H1 (cell line): Measurements from ENCODE around the gene SORBS1. TPM values are rescaled to one million over a fixed set of nuclear protein-coding genes. Genes with fewer than 3 reads are reported as not detected.

Experiments used
- CTCF ChIA-PET: fragments of 300-600 bp; sonication (Branson Sonifier 250); formaldehyde crosslinking; loops from one replicate; lab custom pipeline; 2021; ENCODE audit not compliant: partially characterized antibody; lab: Charles Lee
- POLR2A ChIA-PET: fragments of 300-600 bp; sonication (Branson Sonifier 250); formaldehyde crosslinking; loops from one replicate; lab custom pipeline; 2021; ENCODE audit warnings: inconsistent platforms; ENCODE audit not compliant: partially characterized antibody; lab: Charles Lee
- DNase-seq, 2 experiments: peaks; one replicate each; pipeline versions ENCODE4 v3.0.0 to v3.0.0-alpha.2; 2010 to 2022; ENCODE audit warnings: low spot score in 2 of 2, low read depth in 1 of 2, mixed read lengths in 1 of 2
- FAIRE-seq: peaks from 2 replicates; lab custom pipeline; 2011; peaks lifted over from hg19 to GRCh38; lab: Jason Lieb, UNC
- H2AFZ ChIP-seq: 2 replicates; pipeline ENCODE4 v1.8.1; 2012; ENCODE audit warnings: low read length, inconsistent platforms
- H2AK5ac ChIP-seq: 2 replicates; pipeline ENCODE4 v1.6.1; 2013; ENCODE audit warnings: low read depth, low read length
- H2BK120ac ChIP-seq: replicated peaks from 2 replicates; pipeline ENCODE3; 2013; ENCODE audit warnings: low read depth, low read length, inconsistent platforms
- H2BK12ac ChIP-seq: 2 replicates; pipeline ENCODE4 v1.6.1; 2013; ENCODE audit warnings: low read depth, low read length
- H2BK15ac ChIP-seq: 2 replicates; pipeline ENCODE4 v1.6.1; 2013; ENCODE audit warnings: low read length
- H2BK20ac ChIP-seq: 2 replicates; pipeline ENCODE4 v1.6.1; 2013; ENCODE audit warnings: low read length
- H2BK5ac ChIP-seq: 2 replicates; pipeline ENCODE4 v1.6.1; 2013; ENCODE audit warnings: low read depth, low read length
- H3K14ac ChIP-seq: 2 replicates; pipeline ENCODE4 v1.6.1; 2013; ENCODE audit warnings: inconsistent platforms; ENCODE audit not compliant: insufficient read length
- H3K18ac ChIP-seq: 2 replicates; pipeline ENCODE4 v1.6.1; 2013; ENCODE audit warnings: low read length; ENCODE audit errors: extremely low read depth
- H3K23ac ChIP-seq: 2 replicates; pipeline ENCODE4 v1.6.1; 2013; ENCODE audit warnings: inconsistent platforms; ENCODE audit not compliant: insufficient read length
- H3K23me2 ChIP-seq: 2 replicates; pipeline ENCODE4 v1.6.1; 2013; ENCODE audit warnings: low read depth, low read length
- H3K27ac ChIP-seq: 2 replicates; pipeline ENCODE4 v1.6.1; 2011; ENCODE audit warnings: low read depth, low read length, inconsistent platforms
- H3K27me3 ChIP-seq, 4 experiments: replicated peaks in 1 of 4; 1 replicate in 1 of 4; 2 replicates in 3 of 4; pipeline versions ENCODE4 v1.6.1 to v1.8.1; 2011 to 2013; ENCODE audit warnings: low read length in 3 of 4, mild to moderate bottlenecking in 3 of 4, inconsistent platforms in 2 of 4, mixed read lengths in 2 of 4, moderate library complexity in 1 of 4; ENCODE audit not compliant: control insufficient read depth in 3 of 4, insufficient read depth in 3 of 4; ENCODE audit errors: extremely low read depth in 1 of 4
- H3K36me3 ChIP-seq, 4 experiments: 2 replicates each; pipeline versions ENCODE4 v1.6.1 to v1.8.1; 2011 to 2013; ENCODE audit warnings: mild to moderate bottlenecking in 4 of 4, low read length in 3 of 4, moderate library complexity in 2 of 4, control low read depth in 1 of 4, inconsistent platforms in 1 of 4; ENCODE audit not compliant: insufficient read depth in 4 of 4, control insufficient read depth in 2 of 4
- H3K4ac ChIP-seq: replicated peaks from 2 replicates; pipeline ENCODE3; 2013; ENCODE audit warnings: low read length, low read depth, mixed read lengths, inconsistent platforms; ENCODE audit not compliant: insufficient read length
- H3K4me1 ChIP-seq, 4 experiments: replicated peaks in 1 of 4; 1 replicate in 1 of 4; 2 replicates in 3 of 4; pipeline versions ENCODE4 v1.6.1 to v1.8.1; 2011 to 2013; ENCODE audit warnings: low read length in 3 of 4, inconsistent platforms in 2 of 4, mixed read lengths in 1 of 4; ENCODE audit not compliant: insufficient read depth in 4 of 4, control insufficient read depth in 3 of 4
- H3K4me2 ChIP-seq, 2 experiments: 2 replicates each; pipeline versions ENCODE4 v1.6.1 to v1.8.1; 2011 to 2013; ENCODE audit warnings: low read depth in 2 of 2, low read length in 2 of 2, control low read depth in 1 of 2, inconsistent platforms in 1 of 2, mild to moderate bottlenecking in 1 of 2; ENCODE audit not compliant: insufficient read depth in 1 of 2
- H3K4me3 ChIP-seq, 4 experiments: fragments of 200-600, 300-600 bp in 1 of 4; sonication (generic), shearing (Covaris generic), sonication (Bioruptor Twin) in 1 of 4; 2 replicates each; pipeline versions ENCODE4 v1.5.1 to v1.8.1; 2011 to 2016; ENCODE audit warnings: low read length in 4 of 4, low read depth in 3 of 4, control low read depth in 2 of 4, inconsistent platforms in 2 of 4, mild to moderate bottlenecking in 2 of 4, mixed read lengths in 1 of 4, moderate library complexity in 1 of 4; ENCODE audit not compliant: insufficient read depth in 2 of 4; ENCODE audit errors: extremely low read depth in 1 of 4
- H3K56ac ChIP-seq: replicated peaks from 2 replicates; pipeline ENCODE3; 2013; ENCODE audit warnings: low read depth, mild to moderate bottlenecking, mixed read lengths, low read length, inconsistent platforms; ENCODE audit not compliant: insufficient read length
- H3K79me1 ChIP-seq: 2 replicates; pipeline ENCODE4 v1.6.1; 2013; ENCODE audit warnings: low read depth, low read length, control low read depth
- H3K79me2 ChIP-seq, 2 experiments: 2 replicates each; pipeline versions ENCODE4 v1.6.1 to v1.8.1; 2012 to 2013; ENCODE audit warnings: low read length in 2 of 2, mild to moderate bottlenecking in 2 of 2, inconsistent platforms in 1 of 2; ENCODE audit not compliant: insufficient read depth in 2 of 2, control insufficient read depth in 1 of 2
- H3K9ac ChIP-seq, 4 experiments: replicated peaks in 1 of 4; 1 replicate in 1 of 4; 2 replicates in 3 of 4; pipeline versions ENCODE4 v1.6.1 to v1.8.1; 2011 to 2013; ENCODE audit warnings: low read depth in 3 of 4, low read length in 3 of 4, control low read depth in 2 of 4, mild to moderate bottlenecking in 2 of 4, moderate library complexity in 2 of 4, inconsistent platforms in 1 of 4; ENCODE audit errors: extremely low read depth in 1 of 4
- H3K9me3 ChIP-seq, 2 experiments: 2 replicates each; pipeline versions ENCODE4 v1.6.1 to v1.8.1; 2012 to 2013; ENCODE audit warnings: mild to moderate bottlenecking in 2 of 2, moderate library complexity in 2 of 2, control low read depth in 1 of 2, inconsistent platforms in 1 of 2, low read depth in 1 of 2, low read length in 1 of 2, mixed read lengths in 1 of 2; ENCODE audit not compliant: insufficient read depth in 2 of 2
- H4K20me1 ChIP-seq, 2 experiments: replicated peaks in 1 of 2; 2 replicates each; pipeline versions ENCODE3 to v1.8.1; 2011 to 2013; ENCODE audit warnings: inconsistent platforms in 2 of 2, low read length in 2 of 2, mild to moderate bottlenecking in 1 of 2; ENCODE audit not compliant: insufficient read depth in 2 of 2, control insufficient read depth in 1 of 2
- H4K5ac ChIP-seq: 2 replicates; pipeline ENCODE4 v1.6.1; 2013; ENCODE audit warnings: low read length, low read depth, mixed read lengths, inconsistent platforms; ENCODE audit not compliant: insufficient read length
- H4K8ac ChIP-seq: 2 replicates; pipeline ENCODE4 v1.8.0; 2013; ENCODE audit warnings: mild to moderate bottlenecking, moderate library complexity, low read length, inconsistent platforms; ENCODE audit not compliant: insufficient read depth; ENCODE audit errors: extremely low read depth
- H4K91ac ChIP-seq: replicated peaks from 2 replicates; pipeline ENCODE3; 2013; ENCODE audit warnings: low read length, mixed read lengths, inconsistent platforms; ENCODE audit not compliant: insufficient read length
- BACH1 ChIP-seq: IDR thresholded peaks from 2 replicates; pipeline ENCODE4 v1.6.1; 2012; ENCODE audit warnings: low read length, improper control_type of control experiment
- CEBPB ChIP-seq: IDR thresholded peaks from 2 replicates; pipeline ENCODE4 v1.6.1; 2012; ENCODE audit warnings: low read depth, low read length
- MAX ChIP-seq: IDR thresholded peaks from 2 replicates; pipeline ENCODE4 v1.6.1; 2012; ENCODE audit warnings: inconsistent platforms
- SAP30 ChIP-seq: fragments of 300-600 bp; sonication (generic); IDR thresholded peaks from 2 replicates; pipeline ENCODE4 v1.7.1; 2012; ENCODE audit warnings: low read length, moderate library complexity, mild to moderate bottlenecking, inconsistent platforms; ENCODE audit not compliant: insufficient read depth, insufficient replicate concordance
- WGBS, 2 experiments: shearing (Covaris generic) in 1 of 2; methylation state at CpG; one replicate each; pipeline versions ENCODE4 v1.1.6 to v1.1.7; 2013 to 2015; ENCODE audit warnings: low lambda C conversion rate in 2 of 2, mixed read lengths in 2 of 2, inconsistent platforms in 1 of 2, low coverage in 1 of 2, missing lambda C conversion rate in 1 of 2; ENCODE audit not compliant: insufficient replicate concordance in 2 of 2, insufficient coverage in 1 of 2, insufficient read length in 1 of 2; ENCODE audit errors: extremely low coverage in 1 of 2, missing lambda C conversion rate in 1 of 2; 5-methylcytosine and 5-hydroxymethylcytosine counted together
- polyA plus RNA-seq, 7 experiments: library from polyadenylated mRNA; depleted of rRNA in 3 of 7; stranded (reverse) in 5 of 7; unstranded in 2 of 7; fragments of >200 nt in 5 of 7; fragments of 200-250 nt in 2 of 7; gene quantifications; 1 replicate in 5 of 7; 2 replicates in 1 of 7; 4 replicates in 1 of 7; pipeline versions ENCODE4 v1.2.1 to v1.2.3, GENCODE V29; 2011 to 2013; ENCODE audit warnings: missing spikeins in 2 of 7, mixed read lengths in 2 of 7
- total RNA-seq: library from RNA; stranded (reverse); fragmentation: NEBNext Ultra II Directional; extraction: Animal tissue kit (Norgen Biotek cat#: 25700); gene quantifications from 2 replicates; pipeline ENCODE4 v1.2.1, GENCODE V29; 2021

SORBS1 gene
- total and polyA plus RNA-seq, 2 of the 8 experiments (the other 6 are each of a cell fraction or from before 2014, with no cell fraction given): 16.0 to 35.0 TPM

GRCh38 chr10:95288303-95288702 lies 272.9 kb downstream of the SORBS1 start:
- Histone ChIP-seq H3K4me1 (peaks cover 5 to 15% (median 9%) of the 10 kb centered on the region in 4 experiments; a peak in 6 of 7 replicates), H2BK120ac (no peak overlapping the region), H3K18ac (no peak overlapping the region), H4K8ac (no peak overlapping the region), H2BK15ac (no peak overlapping the region), H2BK5ac (no peak overlapping the region), H2BK20ac (no peak overlapping the region), H3K4ac (no peak overlapping the region), H3K27ac (no peak overlapping the region), H3K79me2 (peaks cover 39 to 65% of the 10 kb centered on the region in 2 experiments), H4K91ac (no peak overlapping the region), H2BK12ac (no peak overlapping the region), H4K5ac (no peak overlapping the region), H4K20me1 (peaks cover 2 to 9% of the 10 kb centered on the region in 2 experiments), H2AK5ac (no peak overlapping the region), H2AFZ (no peak overlapping the region), H3K23me2 (peaks cover 3% of the 10 kb centered on the region; the same call in 1 of the 2 replicates), H3K27me3 (peaks cover 0 to 6% (median 4%) of the 10 kb centered on the region in 4 experiments; a peak in 5 of 7 replicates), H3K4me3 (peak overlapping the region in 1 of 4 experiments; percentile 93; a peak in 2 of 8 replicates), H3K36me3 (peaks cover 0 to 3% (median 0%) of the 10 kb centered on the region in 4 experiments; a peak in 1 of 8 replicates), H3K79me1 (peaks cover 18% of the 10 kb centered on the region), H3K23ac (no peak overlapping the region), H3K9me3 (no peaks in the 10 kb centered on the region), H3K9ac (no peak overlapping the region), H3K4me2 (peak overlapping the region; percentile 84 to 98; a peak in 2 of 4 replicates), H3K56ac (no peak overlapping the region), H3K14ac (no peak overlapping the region)
- TF ChIP-seq BACH1: no peak
- no peak for TF ChIP-seq SAP30
- no peak for TF ChIP-seq CEBPB
- TF ChIP-seq MAX: no peak
- ChIA-PET CTCF (interaction anchor here (1.1 to 2.8 kb wide), 10 partner anchors 10 to 155 kb away, joined by 3 to 19 read pairs (median 4); no protein-coding TSS in a partner anchor), POLR2A (interaction anchor here (0.6 to 2.8 kb wide), 4 partner anchors 10 to 53 kb away, joined by 3 to 18 read pairs (median 6); no protein-coding TSS in a partner anchor)
- no peak for DNase-seq
- FAIRE-seq: no peak
- 95% methylated on average over 1 of the region's 1 CpG; no CpG with 5 or more reads in 1 of the 2 experiments for WGBS, 2 experiments
